ACC112 (cell line): ENCODE measurements around the gene PRLR.
"Not testable (repeated sequence)": the region's sequence is repeated elsewhere in the genome, so short reads cannot be mapped to it uniquely, and the experiment has no call there.

Source experiments
- H2AFZ ChIP-seq: fragments of 200-600 bp; sonication (generic); one replicate; pipeline ENCODE4 v1.6.0; 2017; ENCODE audit warnings: antibody characterized with exemption, low read length; ENCODE audit not compliant: unreplicated experiment
- H3K27ac ChIP-seq: fragments of 200-600 bp; sonication (generic); 2 replicates; pipeline ENCODE4 v1.5.1; 2014; ENCODE audit warnings: low read depth, mild to moderate bottlenecking, antibody characterized with exemption, low read length, moderate library complexity
- H3K27me3 ChIP-seq: fragments of 200-600 bp; sonication (generic); 2 replicates; pipeline ENCODE4 v1.6.1; 2014; ENCODE audit warnings: mild to moderate bottlenecking, antibody characterized with exemption, low read length, moderate library complexity, mixed read lengths; ENCODE audit not compliant: insufficient read depth
- H3K36me3 ChIP-seq: fragments of 200-600 bp; sonication (generic); 2 replicates; pipeline ENCODE4 v1.6.1; 2016; ENCODE audit warnings: mild to moderate bottlenecking, antibody characterized with exemption, low read length, moderate library complexity, mixed read lengths; ENCODE audit not compliant: insufficient read depth
- H3K4me1 ChIP-seq: fragments of 200-600 bp; sonication (generic); one replicate; pipeline ENCODE4 v1.6.1; 2016; ENCODE audit warnings: low read length, mixed read lengths; ENCODE audit not compliant: insufficient read depth, unreplicated experiment, control insufficient read depth
- H3K4me3 ChIP-seq: fragments of 200-600 bp; sonication (generic); 2 replicates; pipeline ENCODE4 v1.5.1; 2014; ENCODE audit warnings: mild to moderate bottlenecking, low read depth, low read length
- H3K79me2 ChIP-seq: fragments of 200-600 bp; sonication (generic); one replicate; pipeline ENCODE4 v1.6.0; 2016; ENCODE audit warnings: low read length; ENCODE audit not compliant: control insufficient read depth, unreplicated experiment, insufficient read depth

PRLR gene

DNA sequence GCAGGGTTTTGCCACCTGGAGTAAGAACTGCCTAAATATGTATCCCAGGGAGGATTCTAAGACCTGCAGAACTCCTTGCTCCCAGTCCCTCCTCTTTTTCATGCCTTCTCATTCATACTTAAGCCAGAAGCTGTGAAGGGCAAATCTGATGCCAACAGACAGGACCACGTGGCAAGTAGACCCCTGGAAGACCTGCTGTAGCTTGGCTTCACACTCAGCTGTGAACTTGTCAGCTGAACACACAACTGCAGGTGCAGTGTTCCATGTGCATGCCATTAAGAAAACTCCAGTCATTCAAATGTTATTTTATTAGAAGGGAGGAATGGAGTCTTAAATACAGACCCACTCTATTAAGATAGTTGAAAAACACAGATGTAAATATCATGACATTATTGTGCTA is 103.3 kb downstream of the PRLR start:
- Histone ChIP-seq H3K36me3 (no peaks in the 10 kb centered on the region), H3K4me1 (peaks cover 42% of the 10 kb centered on the region), H3K79me2 (no peaks in the 10 kb centered on the region), H3K4me3 (no peak overlapping the region), H3K27me3 (no peaks in the 10 kb centered on the region), H2AFZ (no peak overlapping the region), H3K27ac (no peak overlapping the region)

- Histone ChIP-seq H3K36me3 (no peaks in the 10 kb centered on the region), H3K79me2 (no peaks in the 10 kb centered on the region), H3K4me1 (peaks cover 33% of the 10 kb centered on the region), H3K4me3 (no peak overlapping the region), H3K27ac (no peak overlapping the region), H2AFZ (no peak overlapping the region), H3K27me3 (no peaks in the 10 kb centered on the region)
Observed at GRCh38 chr5:35125746-35126145, 104.5 kb downstream of the PRLR start.

- H3K4me1 ChIP-seq = peaks cover 25% of the 10 kb centered on the region
- H2AFZ ChIP-seq = no peak overlapping the region
- H3K27me3 ChIP-seq = no peaks in the 10 kb centered on the region
- no peak overlapping the region for H3K27ac ChIP-seq
- H3K79me2 ChIP-seq = no peaks in the 10 kb centered on the region
- H3K4me3 ChIP-seq = no peak overlapping the region
- H3K36me3 ChIP-seq = no peaks in the 10 kb centered on the region
Observed at GRCh38 chr5:35124932-35125331, 105.4 kb downstream of the PRLR start.

GRCh38 chr5:35122819-35123218 is 107.5 kb downstream of the PRLR start:
- H3K27me3 ChIP-seq = no peaks in the 10 kb centered on the region
- no peak overlapping the region for H3K27ac ChIP-seq
- H3K36me3 ChIP-seq = no peaks in the 10 kb centered on the region
- no peak overlapping the region for H2AFZ ChIP-seq
- peaks cover 18% of the 10 kb centered on the region for H3K4me1 ChIP-seq
- no peak overlapping the region for H3K4me3 ChIP-seq
- no peaks in the 10 kb centered on the region for H3K79me2 ChIP-seq

- H3K79me2 ChIP-seq = no peaks in the 10 kb centered on the region
- no peak overlapping the region for H2AFZ ChIP-seq
- no peak overlapping the region for H3K27ac ChIP-seq
Observed at GRCh38 chr5:35120715-35121114, 109.6 kb downstream of the PRLR start.

DNA sequence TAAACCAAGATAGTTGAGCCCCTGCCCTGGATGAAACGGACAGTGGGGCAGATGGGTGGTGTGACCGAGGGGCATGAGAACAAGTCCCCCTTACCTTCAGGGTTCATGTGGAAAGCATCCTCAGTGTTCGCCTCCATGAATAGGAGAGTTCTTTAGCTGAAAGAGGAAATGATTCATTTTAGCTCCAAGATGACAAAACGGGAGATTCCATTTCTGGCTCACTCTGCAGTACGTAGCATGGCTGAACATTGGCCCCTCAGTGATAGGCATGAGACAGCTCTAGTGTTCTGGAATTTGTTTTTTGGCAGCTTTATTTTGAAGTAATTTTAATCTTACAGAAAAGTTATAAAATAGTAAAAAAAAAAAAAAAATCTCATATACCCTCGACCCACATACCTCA is 112.3 kb downstream of the PRLR start:
- H3K79me2 ChIP-seq = no peaks in the 10 kb centered on the region
- no peak overlapping the region for H3K4me3 ChIP-seq
- no peaks in the 10 kb centered on the region for H3K36me3 ChIP-seq
- H3K4me1 ChIP-seq = peaks cover 19% of the 10 kb centered on the region
- peak overlapping the region; percentile 59 for H3K27ac ChIP-seq
- H2AFZ ChIP-seq = peak overlapping the region; percentile 35
- no peaks in the 10 kb centered on the region for H3K27me3 ChIP-seq

More at GRCh38 chr5:35120715-35121114, 109.6 kb downstream of the PRLR start:
- Histone ChIP-seq H3K4me3 (no peak overlapping the region), H3K4me1 (peaks cover 19% of the 10 kb centered on the region), H3K27me3 (no peaks in the 10 kb centered on the region), H3K36me3 (no peaks in the 10 kb centered on the region)

DNA sequence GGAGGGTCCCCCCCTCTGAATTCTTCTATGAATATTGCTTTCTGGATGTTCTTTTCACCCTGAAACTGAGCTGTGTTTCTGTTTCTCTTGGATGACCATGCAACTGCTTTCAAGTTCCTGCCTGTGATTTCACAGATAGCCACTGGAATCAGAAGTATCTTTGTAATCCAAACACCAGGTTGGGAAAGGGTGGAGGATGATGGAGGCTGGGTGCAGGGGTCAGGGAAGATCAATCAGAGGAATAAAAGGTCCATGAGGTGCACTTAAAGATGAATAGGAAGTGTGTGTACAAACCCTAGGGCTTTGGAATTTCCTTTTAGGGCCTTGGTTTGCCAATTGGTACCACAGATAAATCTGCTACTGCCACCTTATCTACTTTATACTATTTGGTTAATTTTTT is 114.4 kb downstream of the PRLR start:
- no peak overlapping the region for H2AFZ ChIP-seq
- no peak overlapping the region for H3K27ac ChIP-seq
- H3K79me2 ChIP-seq = no peaks in the 10 kb centered on the region
- H3K4me3 ChIP-seq = no peak overlapping the region
- no peaks in the 10 kb centered on the region for H3K36me3 ChIP-seq
- peaks cover under 1% of the 10 kb centered on the region; the same call in 1 of the 2 replicates for H3K27me3 ChIP-seq
- H3K4me1 ChIP-seq = peaks cover 19% of the 10 kb centered on the region

DNA sequence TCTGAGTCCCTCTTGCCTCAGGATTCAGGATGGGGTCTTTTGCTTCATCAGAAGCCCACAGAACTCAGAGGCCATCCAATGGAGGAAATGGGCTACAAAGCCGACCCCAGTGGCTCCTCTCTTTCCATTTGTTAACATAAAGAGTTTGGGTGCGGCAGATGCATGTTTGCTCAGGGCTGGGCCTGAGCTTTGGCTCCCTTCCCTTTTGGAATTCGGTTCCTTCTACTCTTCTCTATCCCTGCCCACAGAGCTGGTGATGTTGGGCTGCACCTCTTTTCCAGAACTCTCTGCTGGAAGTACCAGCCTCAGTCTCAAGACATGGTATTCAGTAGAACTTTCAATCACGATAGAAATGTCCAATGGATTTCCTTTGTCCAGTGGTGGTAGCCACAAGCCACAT is 115.6 kb downstream of the PRLR start:
- no peak overlapping the region for H3K4me3 ChIP-seq
- H3K4me1 ChIP-seq = peaks cover 19% of the 10 kb centered on the region
- H3K36me3 ChIP-seq = no peaks in the 10 kb centered on the region
- H2AFZ ChIP-seq = no peak overlapping the region
- peaks cover 6% of the 10 kb centered on the region; the same call in 1 of the 2 replicates for H3K27me3 ChIP-seq
- H3K79me2 ChIP-seq = no peaks in the 10 kb centered on the region
- H3K27ac ChIP-seq = no peak overlapping the region

- H3K36me3 ChIP-seq = no peaks in the 10 kb centered on the region
- H3K27ac ChIP-seq = no peak overlapping the region
- H3K27me3 ChIP-seq = peaks cover 6% of the 10 kb centered on the region; the same call in 1 of the 2 replicates
- H3K4me3 ChIP-seq = no peak overlapping the region
- no peak overlapping the region for H2AFZ ChIP-seq
- no peaks in the 10 kb centered on the region for H3K79me2 ChIP-seq
- peaks cover under 1% of the 10 kb centered on the region for H3K4me1 ChIP-seq
Observed at GRCh38 chr5:35112300-35112699, 118.0 kb downstream of the PRLR start.

- not testable (repeated sequence) for H3K27ac ChIP-seq, H3K4me3 ChIP-seq, H2AFZ ChIP-seq, H3K36me3 ChIP-seq, H3K79me2 ChIP-seq, H3K4me1 ChIP-seq
- peaks cover 10% of the 10 kb centered on the region; the same call in 1 of the 2 replicates for H3K27me3 ChIP-seq
Observed at GRCh38 chr5:35104550-35104949, 125.7 kb downstream of the PRLR start.

DNA sequence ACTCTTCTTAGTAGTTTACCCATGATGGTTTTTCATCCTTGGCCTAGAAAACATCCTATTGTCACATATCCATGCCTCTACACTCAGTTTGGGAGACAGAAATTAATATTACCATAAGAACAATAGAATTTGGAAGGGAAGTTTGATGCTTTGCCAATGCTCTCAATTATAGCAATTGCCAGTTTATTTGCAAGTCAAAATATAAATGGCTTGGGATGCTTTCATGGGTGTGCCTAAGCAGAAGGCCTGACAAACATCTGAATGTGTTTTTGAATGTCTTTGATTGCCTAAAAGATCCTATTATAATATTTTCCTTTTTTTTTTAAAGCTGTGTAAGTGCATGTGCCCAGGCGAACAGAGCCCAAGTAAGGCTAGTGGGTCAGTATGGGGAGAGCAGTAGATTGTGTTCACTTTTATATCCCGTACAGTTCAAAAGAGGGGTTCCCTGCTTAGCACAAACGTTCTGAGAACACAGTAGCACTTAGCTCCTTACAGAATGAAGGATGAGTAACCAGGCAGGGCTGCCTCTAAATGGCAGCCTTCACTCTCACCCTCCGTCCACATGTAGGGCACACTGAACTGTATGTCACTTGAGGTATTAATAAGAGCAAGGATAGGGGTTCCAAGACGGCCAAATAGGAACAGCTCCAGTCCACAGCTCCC is 126.5 kb downstream of the PRLR start:
- Histone ChIP-seq H3K4me1 (no peaks in the 10 kb centered on the region), H3K27me3 (peaks cover 10% of the 10 kb centered on the region; the same call in 1 of the 2 replicates), H3K36me3 (no peaks in the 10 kb centered on the region), H3K4me3 (no peak overlapping the region), H2AFZ (no peak overlapping the region), H3K79me2 (no peaks in the 10 kb centered on the region), H3K27ac (no peak overlapping the region)
